ENCODE measurements around the gene RASEF.

RASEF gene

GRCh38 chr9:82989929-82990328, 73.0 kb downstream of the RASEF start:
- Mint-ChIP-seq H3K4me1 (no peaks in the 10 kb centered on the region), H3K36me3 (ENCODE audit: low read depth) (no peaks in the 10 kb centered on the region), H3K4me3 (no peak overlapping the region), H3K27me3 (ENCODE audit: low read depth, poor library complexity) (peaks cover 11% of the 10 kb centered on the region), H3K9me3 (no peaks in the 10 kb centered on the region), H3K27ac (no peak overlapping the region)
- no peak for DNase-seq
- TF ChIP-seq CTCF (IDR thresholded peaks at IDR 0.05): no peak

GRCh38 chr9:82988488-82988887, 74.5 kb downstream of the RASEF start:
- Mint-ChIP-seq H3K4me3 (no peak overlapping the region), H3K27me3 (ENCODE audit: low read depth, poor library complexity) (peaks cover 11% of the 10 kb centered on the region), H3K36me3 (ENCODE audit: low read depth) (no peaks in the 10 kb centered on the region), H3K4me1 (no peaks in the 10 kb centered on the region), H3K9me3 (no peaks in the 10 kb centered on the region), H3K27ac (no peak overlapping the region)
- no peak for TF ChIP-seq CTCF (IDR thresholded peaks at IDR 0.05)
- DNase-seq: no peak

GRCh38 chr9:82987370-82988189, 75.4 kb downstream of the RASEF start:
- DNase-seq: no peak
- no peaks in the 10 kb centered on the region for H3K4me1 Mint-ChIP-seq
- no peaks in the 10 kb centered on the region for H3K36me3 Mint-ChIP-seq (ENCODE audit: low read depth)
- H3K27me3 Mint-ChIP-seq (ENCODE audit: low read depth, poor library complexity): peaks cover 11% of the 10 kb centered on the region
- no peak overlapping the region for H3K4me3 Mint-ChIP-seq
- TF ChIP-seq CTCF (IDR thresholded peaks at IDR 0.05): no peak
- no peak overlapping the region for H3K27ac Mint-ChIP-seq
- H3K9me3 Mint-ChIP-seq: no peaks in the 10 kb centered on the region

- TF ChIP-seq CTCF (IDR thresholded peaks at IDR 0.05): no peak
- H3K36me3 Mint-ChIP-seq (ENCODE audit: low read depth): peaks cover 6% of the 10 kb centered on the region
- no peak overlapping the region for H3K4me3 Mint-ChIP-seq
- H3K27ac Mint-ChIP-seq: no peak overlapping the region
- H3K4me1 Mint-ChIP-seq: no peaks in the 10 kb centered on the region
- DNase-seq: no peak
- H3K27me3 Mint-ChIP-seq (ENCODE audit: low read depth, poor library complexity): peaks cover 5% of the 10 kb centered on the region
- H3K9me3 Mint-ChIP-seq: peaks cover 20% of the 10 kb centered on the region
Observed at GRCh38 chr9:82981552-82981951, 81.4 kb downstream of the RASEF start.

GRCh38 chr9:82975176-82975575, 87.8 kb downstream of the RASEF start:
- no peak for DNase-seq
- Mint-ChIP-seq H3K4me3 (no peak overlapping the region), H3K4me1 (no peaks in the 10 kb centered on the region), H3K27ac (no peak overlapping the region), H3K36me3 (ENCODE audit: low read depth) (peaks cover 6% of the 10 kb centered on the region), H3K9me3 (peaks cover 46% of the 10 kb centered on the region), H3K27me3 (ENCODE audit: low read depth, poor library complexity) (peaks cover 2% of the 10 kb centered on the region)
- no peak for TF ChIP-seq CTCF (IDR thresholded peaks at IDR 0.05)

- no peak for DNase-seq
- Mint-ChIP-seq H3K27me3 (ENCODE audit: low read depth, poor library complexity) (peaks cover 4% of the 10 kb centered on the region), H3K27ac (no peak overlapping the region), H3K9me3 (peaks cover 35% of the 10 kb centered on the region), H3K4me1 (no peaks in the 10 kb centered on the region), H3K36me3 (ENCODE audit: low read depth) (peaks cover 6% of the 10 kb centered on the region), H3K4me3 (no peak overlapping the region)
- no peak for TF ChIP-seq CTCF (IDR thresholded peaks at IDR 0.05)
Observed at GRCh38 chr9:82972446-82972845, 90.5 kb downstream of the RASEF start.

Measured in nephron progenitor cell (in vitro differentiated cells).